ENCODE data around the gene KCNAB1. TPM values are rescaled to one million over a fixed set of nuclear protein-coding genes. Genes with fewer than 3 reads are reported as not detected.

Gene KCNAB1
- total RNA-seq, 1 experiment from 2014 or later, result 1.4 TPM

DNA sequence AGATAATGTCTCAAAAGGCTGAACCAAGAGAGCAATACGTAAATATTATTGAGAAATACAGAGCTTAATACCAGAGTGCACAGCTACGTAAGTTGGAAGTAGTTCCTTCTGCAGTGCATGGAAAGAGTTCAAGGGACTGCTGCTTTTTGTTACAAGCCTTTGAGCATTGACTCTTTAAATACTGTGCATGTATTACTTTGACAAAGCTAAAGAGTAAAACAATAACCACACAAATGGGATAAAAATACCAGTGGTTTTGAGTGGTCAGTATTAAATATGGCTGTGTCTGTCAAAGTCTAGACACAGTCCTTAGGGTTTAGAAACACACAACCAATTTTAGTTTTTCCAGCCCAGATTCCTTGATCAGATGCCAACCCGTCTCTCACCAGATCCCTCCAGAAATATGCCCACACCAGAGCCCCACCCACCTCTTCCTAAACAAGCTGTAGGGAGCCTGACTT is 372.5 kb downstream of the KCNAB1 start:
- intact Hi-C loops (cut with micrococcal nuclease; ENCODE audit: unreplicated experiment), result no loop called here
- no peaks in the 10 kb centered on the region for H3K79me2 ChIP-seq (ENCODE audit: low read depth)
- no peaks in the 10 kb centered on the region for H4K20me1 ChIP-seq (ENCODE audit: insufficient read depth)
- TF ChIP-seq, protein P1, sequence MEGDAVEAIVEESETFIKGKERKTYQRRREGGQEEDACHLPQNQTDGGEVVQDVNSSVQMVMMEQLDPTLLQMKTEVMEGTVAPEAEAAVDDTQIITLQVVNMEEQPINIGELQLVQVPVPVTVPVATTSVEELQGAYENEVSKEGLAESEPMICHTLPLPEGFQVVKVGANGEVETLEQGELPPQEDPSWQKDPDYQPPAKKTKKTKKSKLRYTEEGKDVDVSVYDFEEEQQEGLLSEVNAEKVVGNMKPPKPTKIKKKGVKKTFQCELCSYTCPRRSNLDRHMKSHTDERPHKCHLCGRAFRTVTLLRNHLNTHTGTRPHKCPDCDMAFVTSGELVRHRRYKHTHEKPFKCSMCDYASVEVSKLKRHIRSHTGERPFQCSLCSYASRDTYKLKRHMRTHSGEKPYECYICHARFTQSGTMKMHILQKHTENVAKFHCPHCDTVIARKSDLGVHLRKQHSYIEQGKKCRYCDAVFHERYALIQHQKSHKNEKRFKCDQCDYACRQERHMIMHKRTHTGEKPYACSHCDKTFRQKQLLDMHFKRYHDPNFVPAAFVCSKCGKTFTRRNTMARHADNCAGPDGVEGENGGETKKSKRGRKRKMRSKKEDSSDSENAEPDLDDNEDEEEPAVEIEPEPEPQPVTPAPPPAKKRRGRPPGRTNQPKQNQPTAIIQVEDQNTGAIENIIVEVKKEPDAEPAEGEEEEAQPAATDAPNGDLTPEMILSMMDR (conservative IDR thresholded peaks at IDR 0.05), result no peak
- no peak for TF ChIP-seq EZH2 (IDR thresholded peaks at IDR 0.05; ENCODE audit: low read depth)
- H3K27me3 ChIP-seq (ENCODE audit: insufficient read depth, low read depth), result no peaks in the 10 kb centered on the region
- H3F3A ChIP-seq (ENCODE audit: insufficient read depth, low read depth), result no peaks in the 10 kb centered on the region
- peaks cover 8% of the 10 kb centered on the region for H3K9me2 ChIP-seq (ENCODE audit: insufficient read depth)
- POLR2A ChIA-PET (ENCODE audit: unreplicated experiment), result no interaction called here
- H3K27ac ChIP-seq, result no peak overlapping the region
- no peaks in the 10 kb centered on the region for H3K36me3 ChIP-seq (ENCODE audit: low read depth)
- no peak overlapping the region for H3K4me2 ChIP-seq
- no TSS peak for BruUV-seq (replicated peaks)
- no peaks in the 10 kb centered on the region for H3K4me1 ChIP-seq (replicated peaks; ENCODE audit: insufficient read depth)
- CTCF ChIA-PET, result no interaction called here
- DNase-seq, result no peak
- H2AFZ ChIP-seq, result no peak overlapping the region
- H3K9me3 ChIP-seq (ENCODE audit: insufficient read depth, low read depth), result no peaks in the 10 kb centered on the region; the same call in 1 of the 2 replicates
- no peak overlapping the region for H3K4me3 ChIP-seq

DNA sequence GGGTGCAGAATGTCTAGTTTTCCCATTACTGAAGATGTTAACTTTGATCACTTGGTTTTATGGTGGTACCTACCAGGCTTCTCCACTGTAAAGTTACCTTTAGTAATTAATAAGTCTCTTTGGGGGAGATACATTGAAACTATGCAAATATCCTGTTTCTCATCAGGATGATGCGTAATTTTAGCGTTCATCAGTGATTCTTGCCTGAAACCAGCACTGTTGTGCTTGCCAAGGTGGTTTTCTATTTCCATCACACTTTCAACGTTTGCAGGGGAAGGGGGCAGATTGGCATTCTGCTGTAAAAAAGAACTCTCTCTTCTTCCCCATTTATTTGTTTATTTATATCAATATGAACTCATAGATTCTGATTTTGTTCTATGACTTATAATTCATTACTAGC is 373.5 kb downstream of the KCNAB1 start:
- Histone ChIP-seq H3K9me3 (ENCODE audit: insufficient read depth, low read depth) (no peaks in the 10 kb centered on the region; the same call in 1 of the 2 replicates), H4K20me1 (ENCODE audit: insufficient read depth) (no peaks in the 10 kb centered on the region), H3K4me3 (no peak overlapping the region), H3K36me3 (ENCODE audit: low read depth) (no peaks in the 10 kb centered on the region), H3K4me1 (replicated peaks; ENCODE audit: insufficient read depth) (no peaks in the 10 kb centered on the region), H3K27me3 (ENCODE audit: insufficient read depth, low read depth) (no peaks in the 10 kb centered on the region), H3K79me2 (ENCODE audit: low read depth) (no peaks in the 10 kb centered on the region), H3K27ac (no peak overlapping the region), H3K9me2 (ENCODE audit: insufficient read depth) (peaks cover 8% of the 10 kb centered on the region), H3K4me2 (no peak overlapping the region), H3F3A (ENCODE audit: insufficient read depth, low read depth) (no peaks in the 10 kb centered on the region), H2AFZ (no peak overlapping the region)
- DNase-seq, result no peak
- no TSS peak for BruUV-seq (replicated peaks)
- TF ChIP-seq, protein P1 (conservative IDR thresholded peaks at IDR 0.05), result no peak
- no peak for TF ChIP-seq EZH2 (IDR thresholded peaks at IDR 0.05; ENCODE audit: low read depth)
- POLR2A ChIA-PET (ENCODE audit: unreplicated experiment), result no interaction called here
- CTCF ChIA-PET, result no interaction called here
- intact Hi-C loops (cut with micrococcal nuclease; ENCODE audit: unreplicated experiment), result no loop called here

DNA sequence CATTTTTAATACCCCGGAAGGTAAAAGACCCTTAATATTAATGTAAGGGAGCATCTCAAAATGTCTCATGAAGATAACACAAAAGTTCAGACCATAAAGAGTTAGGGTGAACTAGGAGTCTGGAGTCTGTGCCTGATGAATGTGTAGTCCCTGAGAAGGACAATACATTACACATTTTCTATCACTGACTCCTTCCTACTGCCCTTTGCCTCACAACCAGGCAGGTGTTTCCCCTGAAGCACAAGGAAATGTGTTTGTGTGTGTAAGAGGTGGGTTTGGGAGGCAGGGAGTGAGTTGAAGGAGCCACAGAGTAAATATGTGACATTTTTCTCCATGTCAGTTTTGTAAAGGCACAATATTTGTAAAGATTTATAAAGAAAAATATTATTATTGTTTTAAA is 375.4 kb downstream of the KCNAB1 start:
- Histone ChIP-seq H3K27me3 (ENCODE audit: insufficient read depth, low read depth) (no peaks in the 10 kb centered on the region), H3K4me2 (no peak overlapping the region), H3K79me2 (ENCODE audit: low read depth) (no peaks in the 10 kb centered on the region), H3K9me2 (ENCODE audit: insufficient read depth) (peaks cover under 1% of the 10 kb centered on the region; the same call in 1 of the 2 replicates), H3K4me3 (no peak overlapping the region), H3K36me3 (ENCODE audit: low read depth) (no peaks in the 10 kb centered on the region), H3K27ac (no peak overlapping the region), H3K9me3 (ENCODE audit: insufficient read depth, low read depth) (no peaks in the 10 kb centered on the region; the same call in 1 of the 2 replicates), H4K20me1 (ENCODE audit: insufficient read depth) (no peaks in the 10 kb centered on the region), H3F3A (ENCODE audit: insufficient read depth, low read depth) (no peaks in the 10 kb centered on the region), H2AFZ (no peak overlapping the region), H3K4me1 (replicated peaks; ENCODE audit: insufficient read depth) (no peaks in the 10 kb centered on the region)
- POLR2A ChIA-PET (ENCODE audit: unreplicated experiment), result no interaction called here
- BruUV-seq (replicated peaks), result no TSS peak
- intact Hi-C loops (cut with micrococcal nuclease; ENCODE audit: unreplicated experiment), result no loop called here
- TF ChIP-seq EZH2 (IDR thresholded peaks at IDR 0.05; ENCODE audit: low read depth), result no peak
- TF ChIP-seq, protein P1 (conservative IDR thresholded peaks at IDR 0.05), result no peak
- CTCF ChIA-PET, result no interaction called here
- no peak for DNase-seq

Data from PC-9 (cell line).